A673 (cell line): ENCODE results near the gene KRT86. TPM values are rescaled to one million over a fixed set of nuclear protein-coding genes. Genes with fewer than 3 reads are reported as not detected.

Experiments
- BruUV-seq: library from RNA; stranded (reverse); fragments of 400-500 nt; replicated peaks from 2 replicates; lab custom pipeline; 2021; lab: Mats Ljungman, UMichigan
- CTCF ChIA-PET: fragments of 300-600 bp; sonication (Branson Sonifier 250); formaldehyde crosslinking; loops from one replicate; lab custom pipeline; 2022; ENCODE audit warnings: antibody characterized with exemption; lab: Charles Lee
- POLR2A ChIA-PET: fragments of 300-600 bp; sonication (Branson Sonifier 250); formaldehyde crosslinking; loops from one replicate; lab custom pipeline; 2022; ENCODE audit warnings: antibody characterized with exemption; ENCODE audit not compliant: low non-redundant PET; lab: Charles Lee
- DNase-seq: peaks from one replicate; pipeline ENCODE4 v3.0.0-alpha.2; 2015; ENCODE audit warnings: low spot score
- H3K27ac ChIP-seq: fragments of 200-600 bp; sonication (generic); 2 replicates; pipeline ENCODE4 v1.5.1; 2016; ENCODE audit warnings: mixed run types, low read depth, mild to moderate bottlenecking, mixed read lengths, antibody characterized with exemption, low read length; ENCODE audit not compliant: poor library complexity, severe bottlenecking
- H3K27me3 ChIP-seq: fragments of 200-600 bp; sonication (generic); replicated peaks from 2 replicates; pipeline ENCODE4 v1.6.1; 2017; ENCODE audit warnings: mixed run types, low read depth, mild to moderate bottlenecking, mixed read lengths, antibody characterized with exemption, low read length; ENCODE audit not compliant: insufficient read depth, poor library complexity
- H3K36me3 ChIP-seq: fragments of 200-600 bp; sonication (generic); 2 replicates; pipeline ENCODE4 v1.6.1; 2016; ENCODE audit warnings: mixed run types, mild to moderate bottlenecking, mixed read lengths, antibody characterized with exemption, low read length; ENCODE audit not compliant: insufficient read depth, poor library complexity, severe bottlenecking
- H3K4me1 ChIP-seq: fragments of 200-600 bp; sonication (generic); 2 replicates; pipeline ENCODE4 v1.6.1; 2017; ENCODE audit warnings: mixed run types, mild to moderate bottlenecking, mixed read lengths, antibody characterized with exemption, low read length; ENCODE audit not compliant: insufficient read depth, poor library complexity, severe bottlenecking
- H3K4me3 ChIP-seq: fragments of 200-600 bp; sonication (generic); 2 replicates; pipeline ENCODE4 v1.5.1; 2016; ENCODE audit warnings: low read depth, mixed run types, mild to moderate bottlenecking, mixed read lengths, low read length; ENCODE audit not compliant: poor library complexity, severe bottlenecking
- H3K9me3 ChIP-seq: fragments of 200-600 bp; sonication (generic); 2 replicates; pipeline ENCODE4 v1.6.1; 2016; ENCODE audit warnings: mixed run types, low read depth, mild to moderate bottlenecking, mixed read lengths, antibody characterized with exemption, low read length; ENCODE audit not compliant: poor library complexity, severe bottlenecking
- EZH2 ChIP-seq: fragments of 200-600 bp; sonication (generic); IDR thresholded peaks from 2 replicates; pipeline ENCODE4 v1.6.1; 2017; ENCODE audit warnings: borderline replicate concordance, low read depth, mild to moderate bottlenecking, mixed read lengths, antibody characterized with exemption, low read length; ENCODE audit not compliant: poor library complexity, severe bottlenecking
- intact Hi-C: fragments of 100-400 bp; cut with micrococcal nuclease; formaldehyde crosslinking; loops from one replicate; pipeline ENCODE4 v1.10.0; 2022; ENCODE audit not compliant: unreplicated experiment
- total RNA-seq: library from RNA; stranded (reverse); gene quantifications from 2 replicates; pipeline ENCODE4 v1.2.3, GENCODE V29; 2021
- TF ChIP-seq, protein P1 (sequence below): fragments of 300-800, 200-600 bp; sonication (generic); conservative IDR thresholded peaks from 2 replicates; pipeline ENCODE4 v1.5.1; 2017; ENCODE audit warnings: low read depth, mild to moderate bottlenecking, antibody characterized with exemption, low read length, moderate library complexity, mixed read lengths

The KRT86 gene
- total RNA-seq, 1 experiment from 2014 or later = not detected

DNA sequence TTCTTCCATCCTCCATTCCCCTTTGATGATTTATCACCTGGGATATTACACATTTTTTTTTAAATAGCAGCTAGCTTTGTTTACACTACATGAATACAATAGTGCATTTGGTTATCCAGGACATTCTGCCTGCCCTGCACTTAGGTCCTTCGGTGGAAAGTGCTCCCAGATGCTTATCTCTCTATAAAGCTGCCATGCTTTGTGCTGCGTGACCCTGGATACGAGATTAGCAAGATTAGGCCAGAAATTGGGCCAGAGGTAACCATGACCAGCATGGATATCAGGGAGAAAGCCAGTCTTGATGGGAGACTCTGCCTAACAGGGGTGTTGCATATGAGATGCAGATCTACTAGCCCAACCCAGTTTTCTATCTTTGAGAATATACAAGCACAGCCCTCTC lies 58.9 kb downstream of the KRT86 start:
- intact Hi-C loops = no loop called here
- BruUV-seq = no TSS peak

GRCh38 chr12:52334185-52334584 lies 59.7 kb downstream of the KRT86 start:
- H3K9me3 ChIP-seq = no peaks in the 10 kb centered on the region
- intact Hi-C loops = no loop called here
- no peak for DNase-seq
- no peak overlapping the region for H3K27ac ChIP-seq
- BruUV-seq = no TSS peak
- ChIA-PET POLR2A (no interaction called here), CTCF (interaction anchor here (0.6 kb wide), 1 partner anchor 214 kb away, joined by 16 read pairs; no protein-coding TSS in a partner anchor)
- H3K4me1 ChIP-seq = no peaks in the 10 kb centered on the region
- H3K27me3 ChIP-seq = no peaks in the 10 kb centered on the region
- no peak overlapping the region for H3K4me3 ChIP-seq
- H3K36me3 ChIP-seq = no peaks in the 10 kb centered on the region
- TF ChIP-seq EZH2 = no peak
- TF ChIP-seq, protein P1, sequence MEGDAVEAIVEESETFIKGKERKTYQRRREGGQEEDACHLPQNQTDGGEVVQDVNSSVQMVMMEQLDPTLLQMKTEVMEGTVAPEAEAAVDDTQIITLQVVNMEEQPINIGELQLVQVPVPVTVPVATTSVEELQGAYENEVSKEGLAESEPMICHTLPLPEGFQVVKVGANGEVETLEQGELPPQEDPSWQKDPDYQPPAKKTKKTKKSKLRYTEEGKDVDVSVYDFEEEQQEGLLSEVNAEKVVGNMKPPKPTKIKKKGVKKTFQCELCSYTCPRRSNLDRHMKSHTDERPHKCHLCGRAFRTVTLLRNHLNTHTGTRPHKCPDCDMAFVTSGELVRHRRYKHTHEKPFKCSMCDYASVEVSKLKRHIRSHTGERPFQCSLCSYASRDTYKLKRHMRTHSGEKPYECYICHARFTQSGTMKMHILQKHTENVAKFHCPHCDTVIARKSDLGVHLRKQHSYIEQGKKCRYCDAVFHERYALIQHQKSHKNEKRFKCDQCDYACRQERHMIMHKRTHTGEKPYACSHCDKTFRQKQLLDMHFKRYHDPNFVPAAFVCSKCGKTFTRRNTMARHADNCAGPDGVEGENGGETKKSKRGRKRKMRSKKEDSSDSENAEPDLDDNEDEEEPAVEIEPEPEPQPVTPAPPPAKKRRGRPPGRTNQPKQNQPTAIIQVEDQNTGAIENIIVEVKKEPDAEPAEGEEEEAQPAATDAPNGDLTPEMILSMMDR = no peak

More for the DNA sequence above, 58.9 kb downstream of the KRT86 start:
- DNase-seq = no peak
- ChIA-PET CTCF (no interaction called here), POLR2A (no interaction called here)
- H3K27me3 ChIP-seq = no peaks in the 10 kb centered on the region
- no peaks in the 10 kb centered on the region for H3K9me3 ChIP-seq
- H3K4me1 ChIP-seq = no peaks in the 10 kb centered on the region
- H3K36me3 ChIP-seq = no peaks in the 10 kb centered on the region
- TF ChIP-seq, protein P1 = no peak
- TF ChIP-seq EZH2 = no peak
- H3K4me3 ChIP-seq = no peak overlapping the region
- no peak overlapping the region for H3K27ac ChIP-seq

GRCh38 chr12:52335598-52336262 lies 61.3 kb downstream of the KRT86 start:
- ChIA-PET CTCF (no interaction called here), POLR2A (no interaction called here)
- BruUV-seq = no TSS peak
- no peak for DNase-seq
- H3K27ac ChIP-seq = no peak overlapping the region
- H3K36me3 ChIP-seq = no peaks in the 10 kb centered on the region
- no peaks in the 10 kb centered on the region for H3K27me3 ChIP-seq
- intact Hi-C loops = no loop called here
- H3K4me3 ChIP-seq = no peak overlapping the region
- no peaks in the 10 kb centered on the region for H3K9me3 ChIP-seq
- no peak for TF ChIP-seq EZH2
- TF ChIP-seq, protein P1 = no peak
- H3K4me1 ChIP-seq = no peaks in the 10 kb centered on the region
